Measurements from ENCODE around the gene SRPX. TPM values are rescaled to one million over a fixed set of nuclear protein-coding genes. Genes with fewer than 3 reads are reported as not detected.

Gene SRPX
- total and polyA plus RNA-seq, 2 experiments from 2014 or later: 101 to 189 TPM

- Histone ChIP-seq H3K27ac (no peak overlapping the region), H4K20me1 (ENCODE audit: insufficient read depth, poor library complexity, severe bottlenecking) (no peaks in the 10 kb centered on the region), H3K9me3 (ENCODE audit: low read depth) (no peaks in the 10 kb centered on the region), H3K9me2 (replicated peaks; ENCODE audit: insufficient read depth) (no peaks in the 10 kb centered on the region), H2AFZ (no peak overlapping the region), H3K4me3 (no peak overlapping the region), H3K27me3 (no peaks in the 10 kb centered on the region), H3K4me2 (no peak overlapping the region), H3K4me1 (ENCODE audit: insufficient read depth) (no peaks in the 10 kb centered on the region), H3K36me3 (replicated peaks; ENCODE audit: insufficient read depth, low read depth) (no peaks in the 10 kb centered on the region), H3K79me2 (no peaks in the 10 kb centered on the region)
- TF ChIP-seq EZH2 (IDR thresholded peaks at IDR 0.05; ENCODE audit: borderline replicate concordance) (no peak), EZH2phosphoT487 (IDR thresholded peaks at IDR 0.05; ENCODE audit: low read depth, severe bottlenecking, unreplicated experiment) (no peak)
- TF ChIP-seq, protein P1, sequence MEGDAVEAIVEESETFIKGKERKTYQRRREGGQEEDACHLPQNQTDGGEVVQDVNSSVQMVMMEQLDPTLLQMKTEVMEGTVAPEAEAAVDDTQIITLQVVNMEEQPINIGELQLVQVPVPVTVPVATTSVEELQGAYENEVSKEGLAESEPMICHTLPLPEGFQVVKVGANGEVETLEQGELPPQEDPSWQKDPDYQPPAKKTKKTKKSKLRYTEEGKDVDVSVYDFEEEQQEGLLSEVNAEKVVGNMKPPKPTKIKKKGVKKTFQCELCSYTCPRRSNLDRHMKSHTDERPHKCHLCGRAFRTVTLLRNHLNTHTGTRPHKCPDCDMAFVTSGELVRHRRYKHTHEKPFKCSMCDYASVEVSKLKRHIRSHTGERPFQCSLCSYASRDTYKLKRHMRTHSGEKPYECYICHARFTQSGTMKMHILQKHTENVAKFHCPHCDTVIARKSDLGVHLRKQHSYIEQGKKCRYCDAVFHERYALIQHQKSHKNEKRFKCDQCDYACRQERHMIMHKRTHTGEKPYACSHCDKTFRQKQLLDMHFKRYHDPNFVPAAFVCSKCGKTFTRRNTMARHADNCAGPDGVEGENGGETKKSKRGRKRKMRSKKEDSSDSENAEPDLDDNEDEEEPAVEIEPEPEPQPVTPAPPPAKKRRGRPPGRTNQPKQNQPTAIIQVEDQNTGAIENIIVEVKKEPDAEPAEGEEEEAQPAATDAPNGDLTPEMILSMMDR (IDR thresholded peaks at IDR 0.05; ENCODE audit: poor library complexity): no peak
- DNase-seq (ENCODE audit: low spot score): no peak
- 76% methylated on average over 3 of the region's 3 CpGs for WGBS (ENCODE audit: low lambda C conversion rate, missing lambda C conversion rate)
These were observed 94.5 kb downstream of the SRPX start for GRCh38 chrX:38126179-38126578.

GRCh38 chrX:38124000-38124399 lies 96.7 kb downstream of the SRPX start:
- H3K36me3 ChIP-seq (replicated peaks; ENCODE audit: insufficient read depth, low read depth): no peaks in the 10 kb centered on the region
- no peak for DNase-seq (ENCODE audit: low spot score)
- no peaks in the 10 kb centered on the region for H3K9me2 ChIP-seq (replicated peaks; ENCODE audit: insufficient read depth)
- no peaks in the 10 kb centered on the region for H3K4me1 ChIP-seq (ENCODE audit: insufficient read depth)
- 58% methylated on average over 1 of the region's 1 CpG for WGBS (ENCODE audit: low lambda C conversion rate, missing lambda C conversion rate)
- no peaks in the 10 kb centered on the region for H3K27me3 ChIP-seq
- no peaks in the 10 kb centered on the region for H3K79me2 ChIP-seq
- TF ChIP-seq EZH2phosphoT487 (IDR thresholded peaks at IDR 0.05; ENCODE audit: low read depth, severe bottlenecking, unreplicated experiment): no peak
- TF ChIP-seq, protein P1 (IDR thresholded peaks at IDR 0.05; ENCODE audit: poor library complexity): no peak
- no peak for TF ChIP-seq EZH2 (IDR thresholded peaks at IDR 0.05; ENCODE audit: borderline replicate concordance)
- H4K20me1 ChIP-seq (ENCODE audit: insufficient read depth, poor library complexity, severe bottlenecking): no peaks in the 10 kb centered on the region
- H2AFZ ChIP-seq: no peak overlapping the region
- H3K27ac ChIP-seq: no peak overlapping the region
- no peak overlapping the region for H3K4me2 ChIP-seq
- H3K9me3 ChIP-seq (ENCODE audit: low read depth): no peaks in the 10 kb centered on the region
- no peak overlapping the region for H3K4me3 ChIP-seq

DNA sequence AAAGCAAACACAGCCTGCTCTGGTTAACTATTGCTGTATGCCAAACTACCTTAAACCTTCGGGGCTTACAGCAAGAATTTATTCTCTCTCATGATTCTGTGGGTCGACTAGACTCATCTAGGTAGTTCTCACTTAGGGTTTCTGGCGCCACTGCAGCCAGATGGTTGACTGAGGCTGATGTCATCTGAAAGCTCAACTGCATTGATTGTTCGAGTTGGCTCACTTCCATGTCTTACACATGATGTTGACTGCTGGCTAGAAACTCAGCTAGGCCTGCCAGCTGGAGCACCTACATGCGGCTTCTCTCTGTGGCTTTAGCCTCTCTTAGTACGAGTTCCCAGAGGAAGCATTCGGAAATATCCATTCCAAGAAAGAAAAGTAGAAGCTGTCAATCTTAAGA lies 103.2 kb downstream of the SRPX start:
- no peaks in the 10 kb centered on the region for H3K9me2 ChIP-seq (replicated peaks; ENCODE audit: insufficient read depth)
- TF ChIP-seq, protein P1 (IDR thresholded peaks at IDR 0.05; ENCODE audit: poor library complexity): no peak
- TF ChIP-seq EZH2 (IDR thresholded peaks at IDR 0.05; ENCODE audit: borderline replicate concordance): no peak
- TF ChIP-seq EZH2phosphoT487 (IDR thresholded peaks at IDR 0.05; ENCODE audit: low read depth, severe bottlenecking, unreplicated experiment): no peak
- DNase-seq (ENCODE audit: low spot score): no peak

GRCh38 chrX:38116706-38117105 lies 104.0 kb downstream of the SRPX start:
- no peaks in the 10 kb centered on the region for H3K36me3 ChIP-seq (replicated peaks; ENCODE audit: insufficient read depth, low read depth)
- no peaks in the 10 kb centered on the region for H3K4me1 ChIP-seq (ENCODE audit: insufficient read depth)
- no peaks in the 10 kb centered on the region for H3K9me3 ChIP-seq (ENCODE audit: low read depth)
- H2AFZ ChIP-seq: no peak overlapping the region
- no peak for DNase-seq (ENCODE audit: low spot score)
- no peaks in the 10 kb centered on the region for H4K20me1 ChIP-seq (ENCODE audit: insufficient read depth, poor library complexity, severe bottlenecking)
- WGBS (ENCODE audit: low lambda C conversion rate, missing lambda C conversion rate): 44% methylated on average over 1 of the region's 1 CpG
- no peak overlapping the region for H3K4me3 ChIP-seq
- H3K9me2 ChIP-seq (replicated peaks; ENCODE audit: insufficient read depth): no peaks in the 10 kb centered on the region
- no peak for TF ChIP-seq EZH2 (IDR thresholded peaks at IDR 0.05; ENCODE audit: borderline replicate concordance)
- TF ChIP-seq, protein P1 (IDR thresholded peaks at IDR 0.05; ENCODE audit: poor library complexity): no peak
- TF ChIP-seq EZH2phosphoT487 (IDR thresholded peaks at IDR 0.05; ENCODE audit: low read depth, severe bottlenecking, unreplicated experiment): no peak
- no peaks in the 10 kb centered on the region for H3K27me3 ChIP-seq
- H3K79me2 ChIP-seq: no peaks in the 10 kb centered on the region
- H3K4me2 ChIP-seq: no peak overlapping the region
- no peak overlapping the region for H3K27ac ChIP-seq

More for the DNA sequence above, 103.2 kb downstream of the SRPX start:
- 71% methylated on average over 7 of the region's 7 CpGs for WGBS (ENCODE audit: low lambda C conversion rate, missing lambda C conversion rate)
- Histone ChIP-seq H4K20me1 (ENCODE audit: insufficient read depth, poor library complexity, severe bottlenecking) (no peaks in the 10 kb centered on the region), H3K4me1 (ENCODE audit: insufficient read depth) (no peaks in the 10 kb centered on the region), H3K36me3 (replicated peaks; ENCODE audit: insufficient read depth, low read depth) (no peaks in the 10 kb centered on the region), H3K79me2 (no peaks in the 10 kb centered on the region), H3K27ac (no peak overlapping the region), H3K27me3 (no peaks in the 10 kb centered on the region), H3K9me3 (ENCODE audit: low read depth) (no peaks in the 10 kb centered on the region), H3K4me2 (no peak overlapping the region), H3K4me3 (no peak overlapping the region), H2AFZ (no peak overlapping the region)
